ENCODE data around the gene DBH.

GRCh38 chr9:133621725-133622267 is 14.4 kb upstream of the DBH start:
- TF ChIP-seq EZH2 (IDR thresholded peaks at IDR 0.05; ENCODE audit: insufficient read depth, low read length) = no peak
- TF ChIP-seq CTCF (IDR thresholded peaks at IDR 0.05; ENCODE audit: insufficient read depth, low read depth, low read length) = no peak

Data from astrocyte (in vitro differentiated cells and primary cell).